Stimulated activated CD8-positive, alpha-beta memory T cell treated with anti-CD3 and anti-CD28 coated beads, Interleukin-15, amount 100 ng/mL, for 48 hours (primary cell): ENCODE results near the gene C6.
"Not testable (repeated sequence)": the region's sequence is repeated elsewhere in the genome, so short reads cannot be mapped to it uniquely, and the experiment has no call there.

Experiments used
- DNase-seq, 2 donors: peaks; one replicate each; pipeline ENCODE4 v3.0.0-alpha.2; 2020; ENCODE audit warnings: low read depth in 2 of 2

Gene C6

DNA sequence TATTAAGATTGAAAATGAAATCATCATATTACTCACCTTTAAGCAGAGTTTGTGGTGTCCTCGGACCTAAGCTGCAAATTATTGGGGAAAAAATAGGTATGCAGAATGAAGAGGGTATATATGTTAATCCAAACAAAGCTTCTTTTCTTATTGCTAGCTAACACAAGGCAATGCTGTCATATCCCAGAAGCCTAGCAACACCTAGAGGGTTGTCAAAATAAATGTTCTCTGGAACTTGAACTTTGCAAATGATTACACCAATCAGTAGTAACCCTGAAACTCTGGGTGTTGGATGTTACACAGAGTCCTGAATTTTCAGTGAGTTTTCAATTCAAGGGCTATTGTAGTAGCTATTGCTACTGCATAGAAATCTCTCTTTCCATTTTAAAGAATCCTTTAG, at the start of gene C6:
Gene C6, minus strand, starts transcription at position 193 of the 400 bp plus-strand sequence. CDS start 10,302 bp downstream, outside the sequence.
- DNase-seq, result no peak

DNA sequence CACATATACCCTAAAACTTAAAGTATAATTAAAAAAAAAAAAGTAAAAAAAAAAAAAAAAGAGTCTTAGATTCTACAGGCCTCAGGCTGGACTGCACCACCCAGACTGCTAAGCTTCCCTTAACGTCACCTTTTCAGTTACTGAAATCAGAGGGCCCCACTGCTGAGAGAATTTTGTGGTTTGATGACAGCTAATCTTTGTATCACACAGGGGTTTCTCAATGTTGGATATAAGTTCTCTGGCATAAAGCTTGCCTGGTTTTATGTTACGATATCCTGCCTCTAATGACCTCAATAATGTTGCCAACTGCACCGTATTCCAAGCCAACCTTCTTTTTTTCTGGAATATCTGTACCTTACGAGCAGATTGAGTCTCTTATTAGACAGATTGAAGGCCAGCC, 43.1 kb upstream of the C6 start:
- DNase-seq, result no peak

DNA sequence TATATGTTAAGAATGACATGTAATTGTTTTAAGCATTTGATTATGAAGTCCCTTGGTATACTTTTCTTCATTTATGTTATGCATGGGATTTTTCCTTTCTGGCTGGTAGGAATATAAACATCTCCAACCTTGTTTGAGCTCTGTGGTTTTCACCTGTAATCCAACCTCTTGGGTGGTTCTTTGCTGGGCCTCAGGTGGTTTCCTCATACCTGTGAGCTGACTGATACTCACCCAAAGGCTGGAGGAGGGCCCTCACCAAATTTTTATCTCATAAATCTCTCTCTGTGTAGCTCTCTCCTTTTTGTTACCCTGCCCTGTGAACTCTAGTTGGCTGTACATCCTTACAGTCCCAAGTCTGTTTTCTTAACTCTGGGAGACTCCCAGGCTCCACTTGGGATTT, 39.8 kb upstream of the C6 start:
- DNase-seq, result no peak

DNA sequence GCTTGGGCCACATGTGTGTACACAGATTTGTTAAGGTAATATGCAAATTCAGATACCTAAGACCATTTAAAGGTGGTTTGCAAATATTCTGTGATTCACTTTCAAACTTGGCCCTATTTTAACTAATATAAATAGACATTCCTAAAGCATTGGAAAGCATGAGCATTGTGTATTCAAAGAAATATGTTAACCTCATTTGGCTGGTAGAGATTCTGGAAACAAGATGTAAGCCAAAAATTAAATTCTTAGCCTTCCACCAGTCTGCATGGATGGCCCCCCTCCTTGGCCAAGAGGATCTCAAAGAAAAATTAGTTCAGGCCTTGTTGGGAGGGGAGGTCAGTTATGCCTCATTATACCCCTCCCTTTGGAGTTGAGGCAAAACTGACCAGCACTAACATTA, 38.7 kb upstream of the C6 start:
- no peak for DNase-seq

DNA sequence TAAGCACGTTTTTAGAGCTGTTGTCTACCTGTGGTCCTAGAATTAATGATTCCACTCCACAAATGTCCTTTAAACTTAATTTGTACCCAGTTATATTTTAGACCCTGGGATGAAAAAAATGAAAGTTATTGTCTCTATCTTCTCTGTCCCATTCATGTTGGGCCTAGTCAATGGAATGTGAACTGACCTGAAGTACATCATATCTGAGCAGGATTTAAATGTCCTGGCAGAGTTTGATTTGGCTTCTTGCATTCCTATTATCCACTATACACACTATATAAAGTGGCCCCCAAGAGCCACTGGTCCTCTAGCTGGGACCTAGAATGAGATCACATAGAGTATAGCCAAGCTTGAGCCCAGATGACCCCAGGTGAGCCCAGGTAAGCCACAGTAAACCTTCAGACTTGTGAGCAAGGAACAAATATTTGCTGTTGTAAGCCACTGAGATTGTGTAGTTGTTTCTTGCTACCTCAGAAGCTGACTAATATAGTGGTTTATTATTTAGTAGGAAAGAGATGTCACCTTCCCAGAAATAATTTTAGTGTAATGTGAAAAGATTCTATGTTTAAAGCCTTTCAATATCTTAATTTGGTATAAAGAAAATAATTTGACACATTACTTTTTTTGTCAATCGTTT, 37.1 kb upstream of the C6 start:
- no peak for DNase-seq

DNA sequence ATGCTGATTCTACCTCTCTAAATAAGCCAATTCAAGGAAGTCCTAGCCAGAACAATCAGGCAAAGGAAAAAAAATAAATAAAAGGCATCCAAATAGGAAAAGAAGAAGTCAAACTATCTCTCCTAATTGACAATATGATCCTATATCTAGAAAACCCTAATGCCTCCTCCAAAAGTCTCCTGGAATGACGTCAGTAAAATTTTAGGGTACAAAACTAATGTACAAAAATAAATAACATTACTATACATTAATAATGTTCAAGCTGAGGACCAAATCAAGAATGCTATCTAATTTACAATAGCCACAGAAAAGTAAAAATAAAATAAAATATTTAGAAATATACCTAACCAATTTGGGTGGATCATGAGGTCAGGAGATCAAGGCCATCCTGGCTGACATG, 33.8 kb upstream of the C6 start:
- DNase-seq, result no peak

DNA sequence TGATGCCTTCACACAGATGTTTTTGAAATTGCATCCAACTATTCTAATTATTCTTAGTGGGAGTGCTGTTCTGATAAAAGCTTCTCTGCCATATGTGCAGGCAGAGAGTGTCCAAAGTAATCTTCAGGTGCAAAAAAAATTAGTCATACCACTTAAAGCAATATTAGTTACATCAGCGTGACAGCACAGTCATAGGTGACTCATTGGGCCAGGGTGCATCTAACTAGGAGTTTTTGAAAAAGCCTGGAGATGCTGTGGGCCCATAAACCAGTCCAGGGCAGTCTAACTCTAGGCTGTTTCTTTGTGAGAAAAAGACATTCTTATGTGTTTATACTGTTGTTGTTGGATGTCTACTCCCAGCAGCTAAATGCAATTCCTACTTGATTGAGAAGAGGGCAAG, 33.0 kb upstream of the C6 start:
- DNase-seq, result no peak

DNA sequence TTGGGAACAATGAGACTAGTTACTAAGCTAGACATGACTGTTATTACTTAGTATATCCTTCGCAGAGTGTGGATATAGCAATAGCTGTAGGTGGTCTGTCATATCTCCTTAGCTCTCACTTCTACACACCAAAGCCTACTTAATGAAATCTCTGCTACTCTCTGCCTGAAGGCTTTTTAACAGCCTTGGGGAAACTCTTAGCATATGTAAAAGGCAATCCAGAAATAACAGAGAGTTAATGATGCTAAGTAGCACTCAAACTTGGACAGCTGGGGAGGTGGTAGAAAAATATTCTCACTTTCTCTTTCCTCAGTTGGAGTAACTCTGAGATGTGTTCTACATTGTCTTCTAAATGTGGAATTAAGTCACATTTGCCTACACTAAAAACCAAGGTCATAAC, 30.2 kb upstream of the C6 start:
- DNase-seq, result no peak

DNA sequence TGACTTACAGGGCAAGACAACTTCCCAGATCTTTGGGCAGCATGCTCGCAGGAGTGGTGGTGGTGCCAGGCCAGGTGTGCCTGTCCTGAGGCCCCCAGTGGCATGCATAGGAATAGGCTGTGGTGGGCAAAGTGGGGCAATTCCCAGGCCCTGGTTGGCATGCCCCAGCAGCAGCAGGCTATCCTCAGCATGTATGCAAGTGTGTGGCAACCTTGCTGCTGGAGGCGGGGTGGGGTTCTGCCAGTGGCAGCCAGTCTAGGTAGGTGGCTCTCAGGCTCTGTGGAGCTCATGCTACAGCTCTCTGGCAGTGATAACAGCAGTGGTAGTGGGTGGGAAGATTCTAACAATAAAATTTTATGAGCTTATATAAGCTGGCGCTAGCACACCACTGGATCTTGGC, 27.7 kb upstream of the C6 start:
- DNase-seq, result no peak

DNA sequence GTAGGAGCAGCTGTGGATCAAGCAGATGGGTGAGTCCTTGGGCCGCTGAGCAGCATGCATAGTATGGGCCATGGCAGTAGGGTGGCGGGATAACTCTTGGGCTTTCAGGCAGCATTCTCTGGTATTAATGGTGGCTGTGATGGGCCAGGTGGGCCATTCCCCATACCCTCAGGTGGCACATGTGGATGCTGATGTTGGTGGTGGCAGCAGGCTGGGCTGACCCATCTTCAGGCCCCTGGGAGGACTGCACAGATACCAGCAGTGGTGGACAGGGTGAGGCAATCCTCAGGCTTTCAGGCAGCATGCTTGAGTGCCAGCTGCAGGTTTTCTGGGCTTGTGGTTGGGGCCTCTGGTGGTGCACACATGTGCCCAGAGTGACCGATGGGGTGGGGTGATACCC, 27.1 kb upstream of the C6 start:
- no peak for DNase-seq

DNA sequence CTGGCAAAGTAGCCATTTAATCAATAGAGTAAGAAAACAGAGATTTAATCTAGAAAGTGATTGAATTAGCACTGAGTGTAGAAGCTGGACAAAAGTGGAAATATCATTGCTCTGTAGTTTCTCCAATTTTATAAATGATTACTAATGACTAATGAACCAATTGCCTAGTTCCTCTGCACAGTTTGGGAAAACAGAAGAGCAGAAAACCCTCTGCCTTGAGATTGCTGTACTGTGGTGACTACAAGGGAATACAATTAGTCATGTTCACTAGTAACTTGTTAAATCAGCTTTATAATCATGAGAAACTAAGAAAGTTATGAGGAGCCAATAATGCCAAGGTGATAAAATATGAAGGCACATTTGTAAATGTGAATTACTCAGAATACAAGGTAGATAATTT, 21.1 kb upstream of the C6 start:
- DNase-seq, result no peak

DNA sequence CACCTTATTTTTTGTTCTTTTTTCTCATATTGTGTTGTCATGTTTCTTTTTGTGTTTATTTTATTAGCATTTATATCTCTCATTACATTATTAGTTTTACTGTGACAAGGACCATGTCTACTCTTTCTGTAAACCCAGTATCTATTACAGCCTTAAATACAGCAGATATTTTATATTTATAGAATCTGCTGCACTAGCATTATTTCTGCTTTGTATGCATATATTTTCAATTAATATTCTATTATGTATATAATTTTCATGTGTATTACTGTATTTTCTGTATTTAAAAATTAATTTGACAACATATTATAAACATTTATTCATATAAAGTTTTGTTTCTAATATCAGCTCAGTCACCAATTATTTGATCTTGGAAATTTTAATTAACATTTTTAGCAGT, 19.5 kb upstream of the C6 start:
- no peak for DNase-seq

DNA sequence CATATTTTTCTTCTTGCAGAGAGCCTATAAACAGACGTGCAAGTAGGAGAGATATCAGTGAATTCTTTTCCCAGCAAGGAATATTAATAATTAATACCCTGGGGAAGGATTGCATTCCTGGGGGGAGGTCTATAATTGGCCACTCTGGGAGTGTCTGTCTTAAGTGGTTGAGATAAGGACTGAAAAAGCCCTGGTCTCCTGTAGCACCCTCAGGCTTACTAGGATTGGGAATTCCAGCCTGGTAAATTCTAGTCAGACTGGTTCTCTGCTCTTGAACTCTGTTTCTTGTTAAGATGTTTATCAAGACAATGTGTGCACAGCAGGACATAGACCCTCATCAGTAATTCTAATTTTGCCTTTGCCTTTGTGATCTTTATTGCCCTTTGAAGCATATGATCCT, 16.9 kb upstream of the C6 start:
- DNase-seq, result not testable (repeated sequence)

DNA sequence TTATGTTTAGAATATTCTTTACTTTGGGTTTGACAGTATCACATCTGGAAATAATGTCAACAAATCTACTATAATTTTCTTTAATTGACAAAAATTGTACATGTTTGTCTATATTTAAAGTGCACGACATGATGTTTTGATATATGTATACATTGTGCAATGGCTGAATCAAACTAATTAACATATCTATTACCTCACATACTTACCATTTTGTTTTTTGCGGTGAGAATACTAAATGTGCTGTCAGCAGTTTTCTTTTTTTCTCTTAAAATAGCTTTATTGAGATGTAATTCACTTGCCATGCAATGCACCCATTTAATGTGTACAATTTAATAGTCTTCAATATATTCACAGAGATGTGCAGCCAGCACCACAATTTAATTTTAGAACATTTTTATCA, 10.6 kb upstream of the C6 start:
- no peak for DNase-seq

DNA sequence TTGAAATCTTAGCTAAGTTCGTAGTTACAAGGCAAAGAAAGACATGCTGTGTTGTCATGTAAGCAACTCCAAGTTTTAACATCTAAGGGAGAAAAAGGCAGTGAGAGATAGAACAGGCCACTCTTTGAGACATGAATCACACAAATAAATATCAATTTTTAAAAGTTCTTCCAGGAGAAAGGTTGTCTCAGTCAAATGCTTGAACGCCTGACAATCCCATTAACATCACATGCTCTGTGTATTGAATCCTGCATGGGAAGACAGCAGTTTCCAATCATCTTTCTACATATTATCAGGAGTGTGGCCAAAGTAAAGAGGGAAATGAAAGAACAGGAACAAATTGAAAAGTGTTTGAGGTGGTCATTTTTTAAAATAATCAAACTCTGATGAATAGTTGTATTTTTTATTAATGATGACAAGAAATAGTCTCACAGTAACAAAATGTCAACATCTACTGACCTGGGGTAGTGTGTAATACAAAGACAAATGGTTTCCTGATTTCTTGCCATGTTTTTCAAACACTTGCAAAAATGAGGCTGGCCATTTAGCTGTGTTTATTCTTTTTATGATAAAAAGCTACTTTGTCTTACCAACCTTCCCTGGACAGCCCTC, 6.4 kb upstream of the C6 start:
- no peak for DNase-seq

DNA sequence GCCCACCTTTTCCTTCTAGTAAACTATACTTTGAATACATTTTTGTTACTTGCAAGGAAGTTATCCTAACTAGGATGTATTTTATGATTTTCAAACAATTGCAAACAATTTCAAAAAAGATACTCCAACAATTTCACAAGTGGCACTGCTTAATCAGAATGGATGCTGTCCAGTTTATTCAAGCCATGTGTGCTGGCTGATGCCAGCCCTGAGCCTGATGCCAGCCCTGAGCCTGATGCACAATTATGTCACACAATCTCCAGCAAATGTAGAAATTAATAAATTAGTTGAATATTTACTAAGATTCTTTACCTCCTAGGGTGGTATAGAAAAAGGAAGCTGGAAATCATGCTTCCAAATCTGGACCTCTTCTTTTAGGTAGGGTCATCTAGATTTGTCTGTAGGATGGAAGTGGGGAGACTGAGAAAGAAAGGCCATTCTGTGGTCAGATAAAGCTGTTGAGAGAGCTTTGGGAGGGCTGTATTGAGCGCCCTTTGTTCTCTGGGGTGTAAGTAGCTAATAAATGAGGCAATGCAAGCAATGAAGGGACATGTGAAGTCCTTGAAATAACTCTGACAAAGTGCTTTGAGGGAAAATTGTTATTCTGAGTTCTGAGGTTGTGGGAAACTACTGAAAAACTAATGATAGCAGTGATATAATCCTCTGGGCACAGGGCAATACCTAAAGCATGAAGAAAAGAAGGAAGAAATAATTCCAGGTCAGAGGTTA, 5.8 kb upstream of the C6 start:
- no peak for DNase-seq

DNA sequence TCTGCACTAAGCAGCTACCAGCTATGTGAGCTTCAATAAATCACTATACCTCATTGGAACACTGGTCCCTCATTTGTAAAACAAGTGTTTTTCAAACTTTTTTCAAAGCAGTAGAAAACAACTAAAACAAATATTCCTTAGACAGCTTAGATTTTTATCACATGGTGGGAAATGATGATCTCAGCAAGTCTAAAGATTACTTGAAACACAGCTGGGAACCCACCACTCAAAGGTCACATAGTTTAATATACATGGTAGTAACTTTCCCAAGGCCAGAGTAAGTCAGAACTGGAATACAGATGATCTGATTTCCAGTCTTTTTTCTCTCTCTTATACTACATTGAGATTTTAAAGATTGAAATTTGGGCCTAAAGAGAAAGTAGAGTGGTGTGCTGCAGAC, 850 bp upstream of the C6 start:
- no peak for DNase-seq

DNA sequence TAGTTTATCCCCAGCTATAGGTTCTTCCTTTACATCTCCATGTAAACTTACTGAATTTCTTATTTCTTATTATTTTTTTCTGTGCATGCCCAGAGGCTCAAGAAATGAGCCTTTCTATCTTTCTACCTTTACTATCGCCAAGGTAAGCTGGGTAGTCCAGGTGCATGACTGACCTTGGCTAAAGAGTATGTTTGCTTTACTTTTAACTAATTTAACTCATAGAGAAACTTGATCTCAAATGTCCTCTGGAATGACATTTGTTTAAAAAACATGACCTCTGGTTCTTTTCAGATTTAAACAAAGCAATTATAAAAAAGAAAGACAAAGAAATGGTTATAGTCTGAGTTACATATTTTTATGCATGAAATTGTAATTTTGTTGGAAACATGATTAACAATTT, 397 bp downstream of the C6 start:
- no peak for DNase-seq

DNA sequence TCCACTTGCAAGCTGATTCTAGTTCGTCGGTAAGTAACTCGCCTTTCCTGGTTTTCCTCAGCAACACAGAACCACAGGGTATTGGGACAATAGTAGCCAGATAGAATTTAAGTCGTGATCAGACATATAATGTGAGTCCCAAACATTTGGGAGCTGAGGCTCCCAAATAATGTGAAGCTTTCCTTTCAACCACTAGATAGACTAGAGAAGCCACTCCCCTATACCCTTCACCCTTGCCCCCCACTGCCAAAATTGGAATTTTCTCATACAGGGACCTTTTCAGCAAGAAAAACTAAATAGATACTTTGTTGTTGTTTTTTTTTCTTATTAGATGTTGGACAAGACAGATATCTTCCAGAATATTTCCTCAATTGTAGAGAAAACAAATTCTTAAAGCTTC, 1.9 kb downstream of the C6 start:
- DNase-seq, result no peak

DNA sequence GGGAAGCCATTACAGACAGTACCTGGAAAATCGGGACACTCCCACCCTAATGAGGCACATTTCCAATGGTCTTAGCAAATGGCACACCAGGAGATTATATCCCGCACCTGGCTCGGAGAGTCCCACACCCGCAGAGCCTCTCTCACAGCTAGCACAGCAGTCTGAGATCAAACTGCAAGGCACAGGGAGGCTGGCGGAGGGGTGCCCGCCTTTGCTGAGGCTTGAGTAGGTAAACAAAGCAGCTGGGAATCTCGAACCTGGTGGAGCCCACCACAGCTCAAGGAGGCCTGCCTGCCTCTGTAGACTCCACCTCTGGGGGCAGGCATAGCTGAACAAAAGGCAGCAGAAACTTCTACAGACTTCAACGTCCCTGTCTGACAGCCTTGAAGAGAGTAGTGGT, 7.9 kb downstream of the C6 start:
- not testable (repeated sequence) for DNase-seq

DNA sequence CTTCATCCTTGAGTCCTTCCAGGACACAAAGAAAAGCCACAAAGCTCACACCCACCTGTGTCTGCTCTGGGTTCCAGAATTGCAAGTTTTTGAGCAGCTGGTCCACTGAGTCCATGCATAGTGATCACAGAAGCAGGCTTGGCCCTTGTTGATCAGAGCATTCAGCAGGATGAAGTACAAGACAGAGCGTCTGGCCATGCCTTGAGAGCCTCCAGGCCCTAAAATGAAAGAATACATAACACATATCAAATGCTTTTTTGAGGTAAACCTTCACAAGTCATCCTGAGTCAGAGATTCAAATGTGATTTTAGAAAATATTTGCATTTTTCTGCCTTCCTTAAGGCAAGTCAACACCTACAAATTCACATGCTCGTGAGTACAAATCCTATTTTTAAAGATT, 10.3 kb downstream of the C6 start:
- no peak for DNase-seq

DNA sequence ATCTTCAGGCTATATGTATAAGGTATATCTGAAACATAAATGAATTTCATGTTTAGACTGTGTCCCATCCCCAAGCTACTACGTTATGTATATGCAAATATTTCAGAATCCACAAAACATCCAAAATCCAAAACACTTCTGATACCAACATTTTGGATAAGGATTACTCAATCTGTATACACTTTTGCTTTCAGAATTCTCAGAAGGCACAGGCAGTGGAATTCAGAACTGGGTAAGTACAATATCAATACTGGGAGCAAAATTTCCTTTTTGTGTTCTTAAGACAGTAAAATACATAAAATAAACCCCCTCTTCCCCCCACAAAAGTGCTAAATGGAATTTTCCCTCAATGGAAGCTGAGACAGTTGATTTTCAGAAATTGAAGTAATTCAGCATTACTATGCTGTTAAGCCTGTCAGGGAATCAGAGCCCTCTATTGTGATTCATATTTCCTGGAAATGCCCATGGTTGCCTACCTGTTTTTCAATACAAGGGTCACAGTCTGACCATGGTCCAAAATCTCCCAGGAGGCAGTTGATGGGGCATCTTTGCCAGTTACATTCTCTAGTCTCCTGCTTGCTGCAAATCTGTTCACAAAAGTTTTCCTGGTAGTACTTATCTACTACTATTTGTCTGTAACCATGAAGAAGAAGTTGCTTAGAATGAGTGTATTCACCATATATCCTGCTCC, 12.1 kb downstream of the C6 start:
- no peak for DNase-seq

DNA sequence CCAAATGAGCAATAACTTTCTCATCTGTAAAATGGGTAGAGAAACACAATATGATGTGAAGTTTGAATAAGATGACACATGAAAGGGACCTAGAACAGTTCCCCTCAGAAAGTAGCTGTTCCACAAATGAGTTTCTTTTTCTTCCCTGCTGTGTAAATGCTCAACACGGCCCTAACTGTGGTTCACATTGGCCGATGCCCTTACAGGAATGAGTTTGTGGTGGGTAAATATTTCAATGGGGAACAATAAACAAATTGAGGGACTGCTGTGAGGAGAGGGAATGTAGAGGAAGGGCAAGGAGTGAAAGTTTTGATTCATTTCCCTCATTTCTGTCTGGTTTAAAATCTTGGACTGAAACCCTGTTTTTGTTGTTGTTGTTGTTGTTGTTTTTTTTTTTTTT, 12.8 kb downstream of the C6 start:
- no peak for DNase-seq
